Endometrial microvascular endothelial cells (primary cell): ENCODE measurements around the gene SULT1A4. TPM values are rescaled to one million over a fixed set of nuclear protein-coding genes. Genes with fewer than 3 reads are reported as not detected.

Source experiments
- total RNA-seq: library from RNA; depleted of rRNA; stranded (reverse); fragments of >200 nt; gene quantifications from one replicate; pipeline ENCODE4 v1.2.3, GENCODE V29; 2015; ENCODE audit errors: inconsistent ontology term

SULT1A4 gene
- total RNA-seq, 1 donor from 2014 or later, result 4.7 TPM

Other genes starting within 250 kb of the SULT1A4 start
- gene NPIPB11, start 53.2 kb upstream of the SULT1A4 start, total RNA-seq, result 0.37 TPM
- 16.1 TPM for gene BOLA2, start 5.6 kb upstream of the SULT1A4 start, total RNA-seq
- 23.5 TPM for gene SLX1B, start 5.4 kb upstream of the SULT1A4 start, total RNA-seq
- gene NPIPB12, start 46.5 kb downstream of the SULT1A4 start, total RNA-seq, result 5.0 TPM
- gene SPN, start 203.3 kb downstream of the SULT1A4 start, total RNA-seq, result not detected
- gene QPRT, start 219.3 kb downstream of the SULT1A4 start, total RNA-seq, result not detected